HUES6 (cell line): ENCODE data around the gene TMEM54.
A peak's percentile ranks its signal among the peaks of the same experiment; 100 is the strongest.

Experiments used
- H3K27ac ChIP-seq: 2 replicates; pipeline ENCODE4 v1.7.0; 2013; ENCODE audit warnings: low read depth, mild to moderate bottlenecking, low read length, inconsistent platforms
- H3K27me3 ChIP-seq: 2 replicates; pipeline ENCODE4 v1.6.1; 2013; ENCODE audit warnings: low read length; ENCODE audit not compliant: control insufficient read depth, insufficient read depth
- H3K36me3 ChIP-seq: 2 replicates; pipeline ENCODE4 v1.6.1; 2013; ENCODE audit warnings: low read length; ENCODE audit not compliant: control insufficient read depth, insufficient read depth
- H3K4me1 ChIP-seq: 2 replicates; pipeline ENCODE4 v1.6.1; 2013; ENCODE audit warnings: low read length; ENCODE audit not compliant: control insufficient read depth, insufficient read depth
- H3K4me3 ChIP-seq: 2 replicates; pipeline ENCODE4 v1.5.1; 2013; ENCODE audit warnings: low read depth, low read length
- H3K9ac ChIP-seq: one replicate; pipeline ENCODE4 v1.6.1; 2013; ENCODE audit warnings: mild to moderate bottlenecking, low read length
- H3K9me3 ChIP-seq: 2 replicates; pipeline ENCODE4 v1.6.1; 2013; ENCODE audit warnings: low read depth, low read length; ENCODE audit not compliant: control insufficient read depth, insufficient read depth

The TMEM54 gene

DNA sequence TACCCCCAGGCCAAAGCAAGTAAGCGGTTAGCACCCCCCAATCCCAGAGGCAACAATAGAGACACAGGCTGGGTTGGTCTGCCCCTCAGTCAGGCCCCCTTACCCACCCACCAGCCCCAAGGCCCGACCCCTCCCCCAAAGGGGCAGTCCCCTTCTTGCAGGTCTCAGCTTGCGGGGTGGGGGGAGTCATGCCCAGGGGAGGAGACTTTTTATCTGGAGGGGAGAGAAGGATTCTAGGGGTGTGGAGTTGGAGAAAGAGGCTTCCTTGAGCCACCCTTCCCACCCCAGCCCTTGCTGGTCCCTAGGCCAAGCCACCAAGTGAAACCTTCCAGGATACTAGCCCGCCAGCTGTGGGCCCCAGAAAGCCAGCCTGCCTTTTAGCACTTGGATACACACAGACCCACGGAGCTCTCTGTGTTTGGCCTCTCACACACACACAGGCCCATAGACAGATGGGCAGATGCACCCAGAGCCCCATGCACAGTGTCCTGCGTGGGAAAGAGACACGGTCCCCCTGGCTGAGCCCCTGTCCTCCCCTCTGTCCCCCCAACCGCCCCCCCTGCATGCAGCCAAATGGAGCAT, 7.1 kb downstream of the TMEM54 start:
- no peaks in the 10 kb centered on the region for H3K36me3 ChIP-seq
- peaks cover 58% of the 10 kb centered on the region for H3K27me3 ChIP-seq
- H3K4me1 ChIP-seq, result peaks cover 11% of the 10 kb centered on the region
- no peak overlapping the region for H3K27ac ChIP-seq
- peak overlapping the region; percentile 76 for H3K4me3 ChIP-seq
- H3K9me3 ChIP-seq, result peaks cover 2% of the 10 kb centered on the region; the same call in 1 of the 2 replicates
- no peak overlapping the region for H3K9ac ChIP-seq

DNA sequence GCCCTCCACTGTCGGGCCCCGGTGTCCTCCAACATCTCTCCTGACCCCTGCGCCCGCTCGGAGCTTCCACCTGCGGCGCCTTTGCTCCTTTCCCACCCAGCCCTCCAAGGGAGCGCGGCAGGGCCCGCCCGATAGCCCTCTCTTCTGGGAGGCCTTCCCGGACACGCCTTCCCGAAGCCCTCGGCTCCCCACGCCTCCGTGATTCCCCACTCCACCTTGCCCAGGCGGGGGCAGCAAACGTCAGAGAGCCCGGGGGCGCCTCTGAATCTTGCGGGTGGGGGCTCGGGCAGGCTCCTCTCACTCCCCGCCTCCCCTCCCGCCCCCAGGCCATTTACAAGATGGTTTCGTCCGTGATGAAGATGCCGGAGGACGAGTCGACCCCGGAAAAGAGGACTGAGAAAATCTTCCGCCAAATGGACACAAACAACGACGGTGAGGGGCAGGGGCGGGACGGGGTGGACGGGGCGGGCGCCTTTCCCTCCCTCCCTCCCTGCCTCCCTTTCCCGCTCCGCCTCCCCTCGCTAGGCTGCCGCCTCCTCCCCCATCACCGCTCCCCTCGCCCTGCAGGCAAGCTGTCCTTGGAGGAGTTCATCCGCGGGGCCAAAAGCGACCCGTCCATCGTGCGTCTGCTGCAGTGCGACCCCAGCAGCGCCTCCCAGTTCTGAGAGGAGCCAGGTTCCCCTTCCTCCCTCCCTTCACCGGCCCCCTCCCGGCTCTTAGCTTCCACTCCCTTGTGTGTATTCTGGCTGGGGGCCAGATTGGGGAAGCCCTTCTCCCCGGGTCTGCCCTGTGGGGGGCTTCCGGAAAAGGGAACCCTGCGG, 7.8 kb downstream of the TMEM54 start:
- peaks cover 58% of the 10 kb centered on the region for H3K27me3 ChIP-seq
- H3K27ac ChIP-seq, result no peak overlapping the region
- peak overlapping the region; percentile 32 for H3K9ac ChIP-seq
- peaks cover 2% of the 10 kb centered on the region; the same call in 1 of the 2 replicates for H3K9me3 ChIP-seq
- peak overlapping the region; percentile 76 for H3K4me3 ChIP-seq
- H3K36me3 ChIP-seq, result no peaks in the 10 kb centered on the region
- H3K4me1 ChIP-seq, result peaks cover 11% of the 10 kb centered on the region

DNA sequence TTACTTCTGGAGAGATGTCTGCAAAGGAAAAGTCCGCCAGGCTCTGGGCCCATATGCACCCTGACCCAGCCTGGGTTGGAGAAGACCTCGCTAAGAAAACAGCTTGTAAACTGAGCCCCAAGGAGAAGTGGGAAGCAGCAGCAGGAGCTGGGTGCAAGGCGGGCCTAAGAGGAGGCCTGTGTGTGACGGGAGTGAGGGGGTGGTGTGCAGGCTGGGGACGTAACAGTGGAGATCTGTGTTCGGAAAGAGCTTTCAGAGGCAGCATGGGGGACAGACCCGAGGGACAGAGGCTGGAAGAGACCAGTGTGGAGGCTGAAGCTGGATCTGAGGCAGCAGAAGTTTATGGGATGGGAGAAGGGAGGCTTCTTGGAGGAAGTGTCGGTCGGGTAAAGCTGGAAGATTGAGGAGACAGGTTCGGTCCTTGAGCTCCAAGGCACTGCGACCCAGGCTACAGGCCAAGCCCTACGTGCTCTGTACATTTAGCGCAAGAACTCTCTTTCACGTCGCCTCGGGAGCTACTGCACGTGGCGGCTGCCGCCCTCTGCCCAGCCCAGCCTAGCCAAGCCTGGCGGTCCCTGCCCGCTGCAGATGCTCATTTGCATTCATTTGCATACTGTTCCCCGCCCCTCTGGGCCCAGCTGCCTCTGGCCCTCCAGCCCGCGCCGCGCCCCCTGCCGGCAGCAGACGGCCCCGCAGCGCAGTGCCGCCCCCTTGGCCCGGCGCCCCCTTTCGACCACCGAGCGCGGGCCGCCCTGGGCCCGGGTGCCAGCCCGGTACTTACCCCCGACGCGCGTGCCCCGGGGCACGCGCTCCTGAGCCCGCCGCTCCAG, 8.6 kb downstream of the TMEM54 start:
- Histone ChIP-seq H3K4me1 (peaks cover 11% of the 10 kb centered on the region), H3K9ac (peak overlapping the region; percentile 32), H3K4me3 (peak overlapping the region; percentile 76), H3K27ac (no peak overlapping the region), H3K27me3 (peaks cover 58% of the 10 kb centered on the region), H3K9me3 (peaks cover 2% of the 10 kb centered on the region; the same call in 1 of the 2 replicates), H3K36me3 (no peaks in the 10 kb centered on the region)

DNA sequence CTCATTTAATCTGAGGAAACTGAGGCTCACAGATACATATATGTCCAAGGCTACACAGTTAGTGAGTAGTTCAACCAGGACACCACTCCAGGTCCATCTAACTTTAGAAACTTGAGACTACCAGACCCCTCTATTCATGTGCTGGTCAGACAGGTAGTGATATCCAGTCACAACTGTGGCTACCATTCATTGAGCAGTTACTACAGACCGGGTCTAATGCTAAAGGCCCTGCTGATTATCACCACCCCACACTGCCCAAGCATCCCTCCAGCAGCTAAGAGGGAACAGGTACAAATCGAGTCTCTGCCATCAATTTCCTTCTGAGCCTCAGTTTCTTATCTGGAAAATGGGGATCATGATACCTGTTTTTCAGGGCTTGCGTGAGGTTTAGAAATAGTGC, 9.6 kb downstream of the TMEM54 start:
- Histone ChIP-seq H3K4me1 (peaks cover 11% of the 10 kb centered on the region), H3K36me3 (no peaks in the 10 kb centered on the region), H3K27ac (no peak overlapping the region), H3K9me3 (peaks cover 2% of the 10 kb centered on the region; the same call in 1 of the 2 replicates), H3K9ac (no peak overlapping the region), H3K4me3 (no peak overlapping the region), H3K27me3 (peaks cover 61% of the 10 kb centered on the region)

DNA sequence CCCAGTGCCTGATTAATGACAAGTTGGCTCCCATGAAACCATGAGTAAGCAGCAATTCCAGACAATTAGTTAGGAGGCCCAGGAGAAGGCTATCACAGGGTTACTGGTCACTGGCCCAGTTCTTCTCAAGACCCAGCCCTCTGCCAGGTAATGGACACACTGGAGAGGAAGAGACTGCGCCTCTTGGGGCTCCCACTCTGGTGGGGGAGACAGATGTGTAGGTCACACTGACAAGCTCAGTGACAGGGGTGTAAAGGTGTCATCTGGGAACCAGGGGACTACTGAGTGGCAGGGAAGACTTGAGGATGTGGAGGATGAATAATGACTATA, 10.0 kb downstream of the TMEM54 start:
- peaks cover 2% of the 10 kb centered on the region; the same call in 1 of the 2 replicates for H3K9me3 ChIP-seq
- H3K4me3 ChIP-seq, result no peak overlapping the region
- no peak overlapping the region for H3K9ac ChIP-seq
- H3K27me3 ChIP-seq, result peaks cover 61% of the 10 kb centered on the region
- H3K27ac ChIP-seq, result no peak overlapping the region
- no peaks in the 10 kb centered on the region for H3K36me3 ChIP-seq
- H3K4me1 ChIP-seq, result peaks cover 11% of the 10 kb centered on the region

DNA sequence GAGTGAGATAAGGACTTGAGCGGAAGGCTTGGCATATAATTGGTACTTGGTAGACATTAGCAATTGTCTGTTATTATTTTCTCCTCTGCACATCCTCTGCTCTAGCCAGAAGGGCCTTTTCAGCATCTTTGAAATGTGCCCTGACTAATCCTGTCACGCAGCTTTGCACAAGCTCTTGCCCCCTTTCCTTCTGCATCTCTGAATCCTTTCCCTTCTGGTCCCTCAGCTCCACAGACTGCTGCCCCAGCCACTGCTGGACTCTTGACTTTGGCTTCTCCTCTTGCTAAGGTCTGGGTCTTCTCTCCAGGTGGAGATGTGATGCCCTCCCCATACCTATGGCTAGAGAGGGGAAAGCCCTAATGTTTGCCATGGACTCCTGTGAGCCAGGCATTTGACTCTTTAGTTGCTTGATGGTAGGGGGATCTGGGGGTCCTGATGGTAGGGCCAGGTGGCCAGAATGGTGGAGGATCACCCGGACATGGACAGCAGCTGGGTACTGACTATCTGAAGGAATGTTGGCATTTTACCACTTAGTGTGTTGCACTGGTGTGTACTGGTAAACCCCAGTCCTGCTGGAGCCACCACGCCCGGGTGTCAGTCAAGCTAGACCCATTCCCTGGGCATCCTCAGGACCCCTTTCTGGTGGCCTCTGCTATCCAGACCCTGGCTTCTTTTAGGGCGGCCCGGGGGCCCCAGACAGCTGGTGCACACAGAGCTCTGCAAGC, 10.5 kb downstream of the TMEM54 start:
- peaks cover 11% of the 10 kb centered on the region for H3K4me1 ChIP-seq
- no peak overlapping the region for H3K27ac ChIP-seq
- no peak overlapping the region for H3K4me3 ChIP-seq
- H3K9me3 ChIP-seq, result peaks cover 2% of the 10 kb centered on the region; the same call in 1 of the 2 replicates
- H3K27me3 ChIP-seq, result peaks cover 66% of the 10 kb centered on the region
- no peak overlapping the region for H3K9ac ChIP-seq
- no peaks in the 10 kb centered on the region for H3K36me3 ChIP-seq

DNA sequence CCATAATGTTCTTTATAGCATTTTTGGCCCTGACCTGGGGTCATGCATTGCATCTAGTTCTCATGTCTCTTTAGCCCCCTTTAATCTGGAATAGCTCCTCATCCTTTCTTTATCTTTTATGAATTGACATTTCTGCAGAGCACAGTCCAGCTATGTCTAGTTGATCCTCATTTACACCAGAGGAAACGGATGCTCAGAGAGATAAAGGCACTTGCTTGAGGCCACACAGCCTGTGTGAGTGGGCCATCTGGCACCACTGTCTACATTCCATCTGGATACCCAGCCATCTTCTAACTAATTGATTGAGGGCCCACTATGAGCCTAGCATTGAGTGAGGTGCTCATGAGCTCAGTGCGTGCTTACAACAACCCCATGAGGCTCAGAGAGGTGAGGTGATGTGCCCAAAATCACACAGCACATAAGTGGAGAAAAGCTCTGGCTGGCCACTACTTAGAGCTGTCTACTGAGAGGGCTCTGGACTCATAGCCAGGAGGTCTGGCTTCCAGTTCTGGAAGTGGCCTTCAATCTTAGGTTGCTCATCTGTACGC, 11.4 kb downstream of the TMEM54 start:
- Histone ChIP-seq H3K4me1 (peaks cover 10% of the 10 kb centered on the region), H3K9me3 (peaks cover 2% of the 10 kb centered on the region; the same call in 1 of the 2 replicates), H3K27ac (no peak overlapping the region), H3K4me3 (no peak overlapping the region), H3K27me3 (peaks cover 75% of the 10 kb centered on the region), H3K36me3 (no peaks in the 10 kb centered on the region), H3K9ac (no peak overlapping the region)

DNA sequence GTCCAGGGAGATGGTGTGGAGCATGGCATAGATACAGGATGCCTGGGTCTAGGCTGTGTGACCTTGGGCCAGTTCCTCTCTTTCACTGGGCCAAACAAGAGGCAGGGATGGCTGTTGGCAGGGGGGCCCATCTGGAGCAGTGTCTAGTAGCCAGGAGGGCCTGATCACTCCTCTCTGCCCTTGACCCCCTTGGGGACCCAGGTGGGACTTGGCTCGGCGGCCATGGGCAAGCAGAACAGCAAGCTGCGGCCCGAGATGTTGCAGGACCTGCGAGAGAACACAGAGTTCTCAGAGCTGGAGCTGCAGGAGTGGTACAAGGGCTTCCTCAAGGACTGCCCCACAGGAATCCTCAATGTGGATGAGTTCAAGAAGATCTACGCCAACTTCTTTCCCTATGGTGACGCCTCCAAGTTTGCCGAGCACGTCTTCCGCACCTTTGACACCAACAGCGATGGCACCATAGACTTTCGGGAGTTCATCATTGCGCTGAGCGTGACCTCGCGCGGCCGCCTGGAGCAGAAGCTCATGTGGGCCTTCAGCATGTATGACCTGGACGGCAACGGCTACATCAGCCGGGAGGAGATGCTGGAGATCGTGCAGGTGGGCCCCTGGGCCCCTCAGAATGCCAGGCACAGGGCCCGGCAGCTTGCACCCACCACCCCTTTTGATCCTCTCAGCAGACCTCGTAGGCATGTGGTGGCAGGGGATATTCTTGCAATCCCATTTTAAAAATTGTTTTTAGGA, 12.3 kb downstream of the TMEM54 start:
- Histone ChIP-seq H3K4me3 (no peak overlapping the region), H3K9ac (no peak overlapping the region), H3K4me1 (peaks cover 4% of the 10 kb centered on the region), H3K36me3 (no peaks in the 10 kb centered on the region), H3K27ac (no peak overlapping the region), H3K9me3 (peaks cover 2% of the 10 kb centered on the region; the same call in 1 of the 2 replicates), H3K27me3 (peaks cover 84% of the 10 kb centered on the region)

DNA sequence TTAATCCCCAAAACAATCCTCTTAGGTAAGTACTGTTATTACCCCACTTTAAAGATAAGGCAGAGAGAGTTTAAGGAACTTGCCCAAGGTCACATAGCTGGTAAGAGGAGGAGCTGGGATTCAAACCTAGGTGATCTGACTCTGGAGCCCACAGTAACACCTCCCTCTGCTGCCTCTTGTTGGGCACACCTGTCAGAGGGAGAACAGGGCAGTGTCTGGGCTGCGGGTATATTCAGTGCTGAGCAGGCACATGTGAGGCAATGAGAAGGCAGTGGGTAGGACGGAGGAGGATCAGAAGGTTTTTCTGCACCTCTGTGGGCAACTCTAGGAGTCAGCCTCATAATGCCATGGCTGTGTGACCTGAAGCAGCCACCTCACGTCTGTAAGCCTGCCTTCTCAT, 13.1 kb downstream of the TMEM54 start:
- peaks cover 4% of the 10 kb centered on the region for H3K4me1 ChIP-seq
- H3K36me3 ChIP-seq, result no peaks in the 10 kb centered on the region
- H3K4me3 ChIP-seq, result no peak overlapping the region
- peaks cover 90% of the 10 kb centered on the region for H3K27me3 ChIP-seq
- H3K9ac ChIP-seq, result no peak overlapping the region
- no peak overlapping the region for H3K27ac ChIP-seq
- peaks cover 2% of the 10 kb centered on the region; the same call in 1 of the 2 replicates for H3K9me3 ChIP-seq

DNA sequence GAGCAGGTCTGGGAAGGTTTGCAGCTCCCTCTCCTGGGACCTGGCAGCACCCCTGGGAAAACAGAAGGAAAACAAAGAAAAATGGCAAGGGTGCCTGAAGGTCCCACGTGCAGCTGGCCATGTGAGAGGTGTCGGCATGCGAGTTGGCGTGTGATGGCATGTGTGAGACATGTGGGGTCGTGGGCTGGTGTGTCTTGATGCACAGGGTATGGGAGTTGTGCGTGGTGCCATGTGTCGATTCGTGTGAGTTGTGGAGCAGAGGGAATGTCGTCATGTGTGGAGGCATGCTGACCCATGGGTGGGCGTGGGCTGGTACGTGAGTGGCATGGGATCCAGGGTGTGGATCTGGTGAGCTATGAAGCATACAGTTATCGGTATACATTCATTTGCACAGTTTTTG, 13.6 kb downstream of the TMEM54 start:
- H3K4me3 ChIP-seq, result no peak overlapping the region
- H3K4me1 ChIP-seq, result peaks cover 3% of the 10 kb centered on the region
- no peaks in the 10 kb centered on the region for H3K36me3 ChIP-seq
- peaks cover 89% of the 10 kb centered on the region for H3K27me3 ChIP-seq
- H3K27ac ChIP-seq, result no peak overlapping the region
- peaks cover 2% of the 10 kb centered on the region; the same call in 1 of the 2 replicates for H3K9me3 ChIP-seq
- H3K9ac ChIP-seq, result no peak overlapping the region
